Testis (tissue), 3 donors: ENCODE measurements around the gene SYVN1. TPM values are rescaled to one million over a fixed set of nuclear protein-coding genes. Genes with fewer than 3 reads are reported as not detected.
"Not testable (repeated sequence)": the region's sequence is repeated elsewhere in the genome, so short reads cannot be mapped to it uniquely, and the experiment has no call there.

Experiments
- DNase-seq: peaks from one replicate; pipeline ENCODE4 v3.0.0-alpha.2; 2019
- H3K27ac ChIP-seq, 2 donors: fragments of 200-600 bp; sonication (generic); one replicate each; pipeline ENCODE4 v1.5.1; 2019
- H3K27me3 ChIP-seq: fragments of 200-600 bp; sonication (generic); one replicate; pipeline ENCODE4 v1.5.1; 2019
- H3K36me3 ChIP-seq: fragments of 200-600 bp; sonication (generic); one replicate; pipeline ENCODE4 v1.5.1; 2017; ENCODE audit warnings: low read depth; ENCODE audit errors: missing control alignments
- H3K4me1 ChIP-seq: fragments of 200-600 bp; sonication (generic); one replicate; pipeline ENCODE4 v1.5.1; 2019
- H3K4me3 ChIP-seq, 2 donors: fragments of 200-600 bp; sonication (generic); one replicate each; pipeline ENCODE4 v1.5.1; 2017 to 2019
- H3K9me3 ChIP-seq: fragments of 200-600 bp; sonication (generic); one replicate; pipeline ENCODE4 v1.5.1; 2017
- POLR2A ChIP-seq: fragments of 450-650 bp; IDR thresholded peaks from one replicate; pipeline ENCODE4 v1.6.1; 2017; ENCODE audit warnings: antibody characterized with exemption, mild to moderate bottlenecking, moderate library complexity
- WGBS, 2 donors: methylation state at CpG; one replicate each; pipeline ENCODE4 v1.1.5; 2018; 5-methylcytosine and 5-hydroxymethylcytosine counted together
- intact Hi-C: fragments of 100-400 bp; cut with DNase I; formaldehyde crosslinking; loops from one replicate; pipeline ENCODE4 v1.15.1; 2023; ENCODE audit warnings: low total_unique reads
- polyA plus RNA-seq: library from polyadenylated mRNA; stranded (reverse); fragments of 350-450 nt; fragmentation: Illumina TruSeq; extraction: RNeasy Lipid Tissue Mini Kit (QIAGEN cat#74804); gene quantifications from one replicate; pipeline ENCODE4 v1.2.3, GENCODE V29; 2014; ENCODE audit warnings: low read depth, low replicate concordance; ENCODE audit not compliant: insufficient read depth
- total RNA-seq, 2 donors: library from RNA; depleted of rRNA; stranded (reverse); fragments of >200 nt; gene quantifications; one replicate each; pipeline ENCODE4 v1.2.3, GENCODE V29; 2016
- TF ChIP-seq, protein P1 (sequence below), 3 experiments: fragments of 450-650 bp in 2 of 3; fragments of 200-600 bp in 1 of 3; sonication (generic) in 1 of 3; IDR thresholded peaks; one replicate each; pipeline ENCODE4 v1.5.1; 2016 to 2019; ENCODE audit warnings: antibody characterized with exemption in 3 of 3, mild to moderate bottlenecking in 2 of 3, moderate library complexity in 1 of 3

SYVN1 gene
- total and polyA plus RNA-seq, 3 donors from 2014 or later = 62.0 to 87.2 (median 67.4) TPM

DNA sequence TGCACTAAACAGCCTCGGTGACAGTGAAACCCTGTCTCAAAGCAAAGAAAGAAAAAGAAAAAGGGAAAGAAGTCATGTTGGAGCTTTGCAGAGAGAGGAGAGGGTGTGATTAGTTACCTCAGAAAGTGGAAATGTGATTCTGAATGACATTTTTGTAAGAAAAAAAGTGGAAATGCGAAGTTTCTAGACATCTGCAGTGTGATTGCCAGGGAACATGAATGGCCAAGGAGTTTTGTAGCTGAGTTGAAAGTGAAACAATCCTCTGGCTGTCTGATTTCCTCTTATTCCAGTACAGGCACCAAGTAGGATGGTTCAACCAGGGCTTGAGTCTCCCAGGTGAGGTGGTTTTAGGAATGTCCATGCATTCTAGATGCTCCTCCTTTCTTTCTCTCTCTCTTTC lies 17.8 kb upstream of the SYVN1 start:
- no peaks in the 10 kb centered on the region for H3K27me3 ChIP-seq

GRCh38 chr11:65151331-65151899 lies 17.1 kb upstream of the SYVN1 start:
- Histone ChIP-seq H3K4me1 (peaks cover 9% of the 10 kb centered on the region), H3K27me3 (no peaks in the 10 kb centered on the region), H3K27ac (peak overlapping the region in 1 of 2 donors; percentile 61), H3K9me3 (no peaks in the 10 kb centered on the region), H3K4me3 (no peak overlapping the region), H3K36me3 (no peaks in the 10 kb centered on the region)
- 75 to 81% methylated on average over 3 of the region's 3 CpGs for WGBS, 2 donors
- intact Hi-C loops = no loop called here
- no peak for DNase-seq
- TF ChIP-seq, protein P1, sequence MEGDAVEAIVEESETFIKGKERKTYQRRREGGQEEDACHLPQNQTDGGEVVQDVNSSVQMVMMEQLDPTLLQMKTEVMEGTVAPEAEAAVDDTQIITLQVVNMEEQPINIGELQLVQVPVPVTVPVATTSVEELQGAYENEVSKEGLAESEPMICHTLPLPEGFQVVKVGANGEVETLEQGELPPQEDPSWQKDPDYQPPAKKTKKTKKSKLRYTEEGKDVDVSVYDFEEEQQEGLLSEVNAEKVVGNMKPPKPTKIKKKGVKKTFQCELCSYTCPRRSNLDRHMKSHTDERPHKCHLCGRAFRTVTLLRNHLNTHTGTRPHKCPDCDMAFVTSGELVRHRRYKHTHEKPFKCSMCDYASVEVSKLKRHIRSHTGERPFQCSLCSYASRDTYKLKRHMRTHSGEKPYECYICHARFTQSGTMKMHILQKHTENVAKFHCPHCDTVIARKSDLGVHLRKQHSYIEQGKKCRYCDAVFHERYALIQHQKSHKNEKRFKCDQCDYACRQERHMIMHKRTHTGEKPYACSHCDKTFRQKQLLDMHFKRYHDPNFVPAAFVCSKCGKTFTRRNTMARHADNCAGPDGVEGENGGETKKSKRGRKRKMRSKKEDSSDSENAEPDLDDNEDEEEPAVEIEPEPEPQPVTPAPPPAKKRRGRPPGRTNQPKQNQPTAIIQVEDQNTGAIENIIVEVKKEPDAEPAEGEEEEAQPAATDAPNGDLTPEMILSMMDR (IDR thresholded peaks at IDR 0.05) = no peak
- no peak for TF ChIP-seq POLR2A

More for the DNA sequence above, 17.8 kb upstream of the SYVN1 start:
- no peak overlapping the region for H3K27ac ChIP-seq
- no peaks in the 10 kb centered on the region for H3K9me3 ChIP-seq
- TF ChIP-seq, protein P1 (IDR thresholded peaks at IDR 0.05) = no peak
- TF ChIP-seq POLR2A = no peak
- WGBS, 2 donors = 61 to 74% methylated on average over 2 of the region's 2 CpGs
- H3K4me1 ChIP-seq = peaks cover 6% of the 10 kb centered on the region
- intact Hi-C loops = no loop called here
- no peak for DNase-seq
- H3K4me3 ChIP-seq = no peak overlapping the region
- H3K36me3 ChIP-seq = no peaks in the 10 kb centered on the region

DNA sequence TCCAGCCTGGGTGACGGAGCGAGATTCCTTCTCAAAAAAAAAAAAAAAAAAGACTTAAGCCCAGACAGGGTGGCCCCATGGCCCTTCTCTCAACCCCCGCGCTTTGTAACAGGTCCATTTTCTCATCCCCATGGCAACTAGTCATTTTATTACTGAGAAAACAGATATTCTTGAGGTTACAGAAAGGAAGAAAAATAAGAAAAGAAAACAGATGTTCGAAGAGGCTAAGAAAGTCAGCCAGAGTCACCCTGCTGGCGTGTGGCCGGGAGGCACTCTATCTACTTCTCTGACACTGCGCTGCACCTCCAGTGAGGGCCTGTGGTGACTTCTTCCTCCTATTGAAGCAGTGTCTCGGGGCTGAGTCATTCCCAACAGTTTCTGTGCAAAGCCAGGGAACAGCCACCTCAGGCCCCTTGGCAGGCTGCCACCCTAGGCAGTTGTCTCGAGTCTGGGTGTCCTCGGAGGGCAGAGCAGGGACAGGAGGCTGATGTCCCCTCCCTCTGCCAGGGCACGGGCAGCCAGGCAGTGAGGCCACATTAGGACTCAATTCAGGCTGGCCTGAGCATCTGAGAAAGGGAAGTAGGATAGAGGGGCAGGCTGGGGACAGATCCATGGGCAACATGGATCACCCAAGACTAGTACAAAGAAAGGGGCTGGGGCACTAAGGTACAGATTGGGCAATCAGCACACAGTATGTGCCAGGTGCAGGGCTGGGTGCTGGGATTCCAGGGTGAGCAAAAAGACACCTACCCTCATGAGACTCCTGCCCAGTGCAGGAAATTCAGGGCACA lies 16.4 kb upstream of the SYVN1 start:
- Histone ChIP-seq H3K4me1 (peaks cover 12% of the 10 kb centered on the region), H3K4me3 (no peak overlapping the region), H3K9me3 (no peaks in the 10 kb centered on the region), H3K36me3 (no peaks in the 10 kb centered on the region), H3K27me3 (no peaks in the 10 kb centered on the region), H3K27ac (peak overlapping the region in 1 of 2 donors; percentile 61)
- no peak for TF ChIP-seq POLR2A
- TF ChIP-seq, protein P1 (IDR thresholded peaks at IDR 0.05) = no peak
- peak; percentile 82 for DNase-seq
- intact Hi-C loops = no loop called here
- WGBS, 2 donors = 25 to 32% methylated on average over 10 to 12 of the region's 12 CpGs

GRCh38 chr11:65150131-65150508 lies 15.8 kb upstream of the SYVN1 start:
- peak overlapping the region in 1 of 2 donors; percentile 61 for H3K27ac ChIP-seq
- WGBS, 2 donors = 61 to 75% methylated on average over 10 of the region's 10 CpGs
- H3K9me3 ChIP-seq, H3K36me3 ChIP-seq, DNase-seq, H3K4me3 ChIP-seq, intact Hi-C loops, H3K27me3 ChIP-seq: not testable (repeated sequence)
- H3K4me1 ChIP-seq = peaks cover 12% of the 10 kb centered on the region

GRCh38 chr11:65148657-65149056 lies 14.3 kb upstream of the SYVN1 start:
- DNase-seq = no peak
- TF ChIP-seq, protein P1 (IDR thresholded peaks at IDR 0.05) = no peak
- TF ChIP-seq POLR2A = no peak
- intact Hi-C loops = no loop called here

More at GRCh38 chr11:65148657-65149056, 14.3 kb upstream of the SYVN1 start:
- H3K4me1 ChIP-seq = peaks cover 12% of the 10 kb centered on the region
- no peaks in the 10 kb centered on the region for H3K36me3 ChIP-seq
- H3K4me3 ChIP-seq = no peak overlapping the region
- no peaks in the 10 kb centered on the region for H3K27me3 ChIP-seq
- H3K9me3 ChIP-seq = no peaks in the 10 kb centered on the region
- H3K27ac ChIP-seq = no peak overlapping the region
- 88 to 93% methylated on average over 4 to 5 of the region's 5 CpGs for WGBS, 2 donors
